GM12878 (cell line): ENCODE results near the gene SEMA3B. TPM values are rescaled to one million over a fixed set of nuclear protein-coding genes. Genes with fewer than 3 reads are reported as not detected.
A peak's percentile ranks its signal among the peaks of the same experiment; 100 is the strongest.

Experiments
- ATAC-seq: fragments of 200-7000 bp; cut with Tn5 transposase; 3 replicates; pipeline ENCODE4 v1.9.1; 2020; ENCODE audit warnings: mild to moderate bottlenecking, moderate library complexity
- BruUV-seq: library from RNA; stranded (reverse); fragments of 400-500 nt; replicated peaks from 2 replicates; lab custom pipeline; 2021; lab: Mats Ljungman, UMichigan
- CTCF ChIA-PET: fragments of 300-600 bp; sonication (Branson Sonifier 250); formaldehyde crosslinking; extraction: SDS; loops from one replicate; lab custom pipeline; 2021; ENCODE audit warnings: inconsistent platforms; lab: Yijun Ruan, JAX
- POLR2A ChIA-PET: fragments of 350-600 bp; formaldehyde crosslinking; extraction: SDS; loops from one replicate; lab custom pipeline; 2021; ENCODE audit warnings: inconsistent platforms; lab: Charles Lee
- RAD21 ChIA-PET: fragments of 300-600 bp; sonication (Branson Sonifier 250); formaldehyde crosslinking; loops from one replicate; lab custom pipeline; 2023; ENCODE audit warnings: antibody characterized with exemption; ENCODE audit not compliant: unreplicated experiment; lab: Charles Lee
- SMC1A ChIA-PET: fragments of 300-600 bp; sonication (Branson Sonifier 250); formaldehyde crosslinking; loops from one replicate; lab custom pipeline; 2023; ENCODE audit not compliant: unreplicated experiment, uncharacterized antibody; lab: Charles Lee
- DNase-seq: peaks from one replicate; pipeline ENCODE4 v3.0.0-alpha.2; 2011; ENCODE audit warnings: low read depth, low spot score
- FAIRE-seq: peaks from 3 replicates; lab custom pipeline; 2011; peaks lifted over from hg19 to GRCh38; lab: Jason Lieb, UNC
- H2AFZ ChIP-seq: 2 replicates; pipeline ENCODE4 v1.6.0; 2011; ENCODE audit warnings: low read depth, low read length, control low read depth; ENCODE audit not compliant: control insufficient read depth
- H3K27ac ChIP-seq: 2 replicates; pipeline ENCODE4 v1.5.1; 2011; ENCODE audit warnings: control low read depth; ENCODE audit not compliant: control insufficient read depth, insufficient read depth
- H3K27me3 ChIP-seq, 2 experiments: replicated peaks in 1 of 2; 2 replicates each; pipeline versions ENCODE4 v1.6.0 to v1.6.1; 2011; ENCODE audit warnings: low read length in 1 of 2; ENCODE audit not compliant: control insufficient read depth in 2 of 2, insufficient read depth in 2 of 2
- H3K36me3 ChIP-seq, 2 experiments: 2 replicates each; pipeline ENCODE4 v1.5.1; 2011; ENCODE audit warnings: low read length in 1 of 2; ENCODE audit not compliant: control insufficient read depth in 2 of 2, insufficient read depth in 2 of 2
- H3K4me1 ChIP-seq: 2 replicates; pipeline ENCODE4 v1.6.1; 2011; ENCODE audit warnings: mild to moderate bottlenecking, low read length, moderate library complexity, mixed read lengths; ENCODE audit not compliant: control insufficient read depth, insufficient read depth
- H3K4me2 ChIP-seq: 2 replicates; pipeline ENCODE4 v1.6.0; 2011; ENCODE audit warnings: control low read depth; ENCODE audit not compliant: control insufficient read depth, insufficient read depth
- H3K4me3 ChIP-seq: fragments of 200-600 bp; sonication (generic); 2 replicates; pipeline ENCODE4 v1.5.1; 2016
- H3K79me2 ChIP-seq: 2 replicates; pipeline ENCODE4 v1.6.0; 2011; ENCODE audit warnings: low read length; ENCODE audit not compliant: control insufficient read depth, insufficient read depth
- H3K9ac ChIP-seq: 2 replicates; pipeline ENCODE4 v1.8.0; 2011; ENCODE audit warnings: low read length, control low read depth, mixed read lengths; ENCODE audit not compliant: control insufficient read depth, insufficient read depth
- H3K9me3 ChIP-seq: replicated peaks from 3 replicates; pipeline ENCODE4 v1.5.1; 2011; ENCODE audit warnings: mild to moderate bottlenecking, low read length; ENCODE audit not compliant: control insufficient read depth, insufficient read depth
- H4K20me1 ChIP-seq: 2 replicates; pipeline ENCODE4 v1.6.0; 2011; ENCODE audit not compliant: control insufficient read depth, insufficient read depth
- CREB1 ChIP-seq: IDR thresholded peaks from 2 replicates; pipeline ENCODE4 v1.6.1; 2012; ENCODE audit warnings: low read depth, mild to moderate bottlenecking, inconsistent platforms
- CREM ChIP-seq: IDR thresholded peaks from 2 replicates; pipeline ENCODE4 v1.6.1; 2014; ENCODE audit warnings: antibody characterized with exemption, low read depth
- DPF2 ChIP-seq: fragments of 450-650 bp; IDR thresholded peaks from 2 replicates; pipeline ENCODE4 v1.6.1; 2017; ENCODE audit warnings: mild to moderate bottlenecking
- EED ChIP-seq: sonication (generic); IDR thresholded peaks from 2 replicates; pipeline ENCODE4 v1.6.1; 2016; ENCODE audit warnings: antibody characterized with exemption, low read depth
- ELK1 ChIP-seq: IDR thresholded peaks from 2 replicates; pipeline ENCODE4 v1.6.1; 2012; ENCODE audit warnings: low read depth, low read length, improper control_type of control experiment
- FOS ChIP-seq: IDR thresholded peaks from 3 replicates; pipeline ENCODE4 v1.6.1; 2011; ENCODE audit warnings: borderline replicate concordance; ENCODE audit not compliant: insufficient read length; ENCODE audit errors: extremely low read depth
- GABPA ChIP-seq: IDR thresholded peaks from 2 replicates; pipeline ENCODE4 v1.6.1; 2014; ENCODE audit warnings: antibody characterized with exemption, low read depth, mild to moderate bottlenecking, inconsistent platforms
- HDAC6 ChIP-seq: fragments of 200-600 bp; sonication (generic); IDR thresholded peaks from one replicate; pipeline ENCODE4 v1.8.0; 2017; ENCODE audit warnings: antibody characterized with exemption; ENCODE audit not compliant: unreplicated experiment
- IKZF1 ChIP-seq: fragments of 450-650 bp; conservative IDR thresholded peaks from 2 replicates; pipeline ENCODE4 v1.6.1; 2017; ENCODE audit warnings: antibody characterized with exemption, mild to moderate bottlenecking
- LARP7 ChIP-seq: fragments of 450-650 bp; IDR thresholded peaks from 2 replicates; pipeline ENCODE4 v1.6.1; 2017; ENCODE audit warnings: mild to moderate bottlenecking
- MAX ChIP-seq: IDR thresholded peaks from 2 replicates; pipeline ENCODE4 v1.6.1; 2012; ENCODE audit warnings: low read depth, low read length, improper control_type of control experiment
- NR2C1 ChIP-seq: fragments of 450-650 bp; IDR thresholded peaks from 2 replicates; pipeline ENCODE4 v1.6.1; 2017; ENCODE audit warnings: antibody characterized with exemption, mild to moderate bottlenecking, moderate library complexity
- POLR2A ChIP-seq: IDR thresholded peaks from 2 replicates; pipeline ENCODE4 v1.6.1; 2011; ENCODE audit warnings: low read depth, mild to moderate bottlenecking, low read length
- SMARCA5 ChIP-seq: fragments of 450-650 bp; IDR thresholded peaks from 2 replicates; pipeline ENCODE4 v1.6.1; 2017; ENCODE audit warnings: mild to moderate bottlenecking
- SP1 ChIP-seq: IDR thresholded peaks from one replicate; pipeline ENCODE4 v1.6.1; 2011; ENCODE audit warnings: low read depth, low read length
- TARDBP ChIP-seq: IDR thresholded peaks from 2 replicates; pipeline ENCODE4 v1.6.1; 2016; ENCODE audit warnings: borderline replicate concordance
- USF1 ChIP-seq: IDR thresholded peaks from 2 replicates; pipeline ENCODE4 v1.6.1; 2011; ENCODE audit warnings: borderline replicate concordance, low read depth, mild to moderate bottlenecking, moderate library complexity, mixed read lengths, low read length; ENCODE audit not compliant: insufficient read depth; ENCODE audit errors: extremely low read length
- ZNF207 ChIP-seq: fragments of 450-650 bp; IDR thresholded peaks from 2 replicates; pipeline ENCODE4 v1.6.1; 2014; ENCODE audit warnings: antibody characterized with exemption, mild to moderate bottlenecking, borderline replicate concordance
- WGBS: methylation state at CpG from one replicate; pipeline ENCODE4 v1.1.6; 2016; ENCODE audit warnings: low lambda C conversion rate; ENCODE audit not compliant: insufficient replicate concordance, insufficient coverage; ENCODE audit errors: missing lambda C conversion rate; 5-methylcytosine and 5-hydroxymethylcytosine counted together
- in situ Hi-C: fragments of 300-500 bp; cut with MboI; formaldehyde crosslinking; loops from 9 replicates; pipeline ENCODE4 v1.14.3; 2018; ENCODE audit warnings: mixed read lengths
- intact Hi-C: fragments of 100-400 bp; cut with micrococcal nuclease; formaldehyde crosslinking; loops from one replicate; pipeline ENCODE4 v1.14.2; 2022; ENCODE audit not compliant: unreplicated experiment
- polyA plus RNA-seq, 11 experiments: library from polyadenylated mRNA; depleted of rRNA in 4 of 11; unstranded in 6 of 11; stranded (reverse) in 5 of 11; fragments of >200 nt; fragmentation: Nextera tagmentation in 4 of 11; fragmentation: Illumina TruSeq in 1 of 11; extraction: Ambion mirVana in 4 of 11; extraction: Trizol in 1 of 11; gene quantifications; 1 replicate in 1 of 11; 2 replicates in 10 of 11; pipeline versions ENCODE4 v1.2.1 to v1.2.3, GENCODE V29; 2011 to 2016; ENCODE audit warnings: inconsistent platforms in 2 of 11, missing spikeins in 2 of 11, low read depth in 1 of 11
- total RNA-seq, 4 experiments: library from RNA; depleted of rRNA in 3 of 4; stranded (reverse); fragments of >200 nt in 3 of 4; fragmentation: Illumina TruSeq in 1 of 4; extraction: Trizol in 1 of 4; gene quantifications; 2 replicates each; pipeline versions ENCODE4 v1.2.1 to v1.2.3, GENCODE V29; 2013 to 2021
- TF ChIP-seq, protein P1 (sequence below): fragments of 150-350 bp; IDR thresholded peaks from 2 replicates; pipeline ENCODE4 v1.6.1; 2014; ENCODE audit warnings: mild to moderate bottlenecking, low read depth, low read length

The SEMA3B gene
- total and polyA plus RNA-seq, 10 of the 15 experiments (the other 5 are each of a cell fraction or from before 2014, with no cell fraction given), result 0.06 to 0.59 (median 0.14) TPM; not detected in 2

DNA sequence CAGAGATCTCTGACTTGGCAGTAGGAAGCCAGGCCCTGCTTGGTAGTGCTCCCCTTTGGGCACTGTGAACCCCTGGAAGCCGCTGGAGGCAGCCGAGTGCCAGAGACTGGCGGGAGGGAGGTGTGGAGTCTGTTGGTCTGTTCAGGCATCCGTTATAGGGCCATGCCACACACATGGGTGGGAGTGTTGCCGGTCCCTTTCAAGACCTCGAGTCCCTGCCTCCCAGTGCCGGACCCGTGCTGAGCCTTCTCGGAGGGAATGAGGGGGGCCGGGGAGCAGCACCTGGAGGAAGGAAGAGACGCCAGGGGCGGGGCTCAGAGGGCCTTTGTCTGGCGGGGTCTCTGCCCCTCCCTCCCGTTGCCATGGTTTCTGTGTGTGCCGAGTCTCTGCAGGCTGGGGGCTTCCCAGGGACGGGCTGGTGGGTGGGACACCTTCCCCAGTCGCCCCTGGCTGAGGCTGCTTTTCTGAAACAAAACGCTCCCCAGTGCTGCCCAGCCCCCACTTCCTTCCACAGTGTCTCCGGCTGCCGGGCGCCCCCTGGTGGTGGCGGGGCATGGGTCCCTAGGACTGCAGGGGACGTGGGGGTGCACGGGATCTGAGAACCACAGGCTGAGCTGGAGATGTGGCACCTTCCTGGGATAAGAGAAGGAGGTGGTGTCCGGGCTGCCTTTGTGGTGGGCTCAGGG lies 23.0 kb upstream of the SEMA3B start (continued):
- TF ChIP-seq HDAC6, result no peak
- TF ChIP-seq MAX, result no peak; the same call in 1 of the 2 replicates
- no peak; the same call in 1 of the 2 replicates for TF ChIP-seq LARP7
- TF ChIP-seq, protein P1, sequence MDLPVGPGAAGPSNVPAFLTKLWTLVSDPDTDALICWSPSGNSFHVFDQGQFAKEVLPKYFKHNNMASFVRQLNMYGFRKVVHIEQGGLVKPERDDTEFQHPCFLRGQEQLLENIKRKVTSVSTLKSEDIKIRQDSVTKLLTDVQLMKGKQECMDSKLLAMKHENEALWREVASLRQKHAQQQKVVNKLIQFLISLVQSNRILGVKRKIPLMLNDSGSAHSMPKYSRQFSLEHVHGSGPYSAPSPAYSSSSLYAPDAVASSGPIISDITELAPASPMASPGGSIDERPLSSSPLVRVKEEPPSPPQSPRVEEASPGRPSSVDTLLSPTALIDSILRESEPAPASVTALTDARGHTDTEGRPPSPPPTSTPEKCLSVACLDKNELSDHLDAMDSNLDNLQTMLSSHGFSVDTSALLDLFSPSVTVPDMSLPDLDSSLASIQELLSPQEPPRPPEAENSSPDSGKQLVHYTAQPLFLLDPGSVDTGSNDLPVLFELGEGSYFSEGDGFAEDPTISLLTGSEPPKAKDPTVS, result no peak
- peak; percentile 75 for TF ChIP-seq SMARCA5

DNA sequence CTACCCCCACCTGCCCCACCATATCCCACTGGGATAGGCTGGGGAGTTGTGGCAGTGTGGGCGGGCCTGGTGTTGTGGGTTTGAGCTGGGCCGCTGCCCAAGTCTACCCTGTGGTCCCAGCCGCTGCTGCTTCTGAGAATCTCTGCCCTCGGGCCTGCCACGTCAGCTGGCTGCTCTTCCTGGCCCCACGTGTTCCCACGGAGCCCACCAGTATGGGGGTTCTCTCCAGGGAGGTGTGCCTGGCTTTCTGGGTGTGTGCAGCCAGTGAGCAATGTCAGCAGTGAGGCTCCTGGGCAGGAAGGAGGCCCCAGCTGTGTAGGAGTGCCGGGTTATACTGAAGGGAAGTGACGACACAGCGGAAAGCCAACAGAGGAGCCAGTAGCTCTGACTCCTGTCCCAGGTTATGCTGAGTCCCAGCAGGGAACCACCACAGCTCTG lies 22.4 kb upstream of the SEMA3B start:
- Histone ChIP-seq H3K79me2 (peaks cover 81% of the 10 kb centered on the region), H3K9ac (peak overlapping the region; percentile 73), H4K20me1 (peaks cover 25% of the 10 kb centered on the region), H3K4me1 (peaks cover 47% of the 10 kb centered on the region), H3K4me3 (peak overlapping the region; percentile 70), H3K9me3 (no peaks in the 10 kb centered on the region), H3K36me3 (peaks cover 15 to 17% of the 10 kb centered on the region in 2 experiments; a peak in 3 of 4 replicates), H3K27me3 (no peaks in the 10 kb centered on the region), H2AFZ (peak overlapping the region; percentile 43), H3K27ac (peak overlapping the region; percentile 71), H3K4me2 (peak overlapping the region; percentile 94)
- ChIA-PET SMC1A (interaction anchor here (0.7 to 1.7 kb wide), 13 partner anchors 8 to 54 kb away, joined by 3 to 51 read pairs (median 4); partner anchors contain the start of genes GNAI2, GNAT1, HYAL3 and NAA80), POLR2A (interaction anchor here (0.7 to 1.8 kb wide), 8 partner anchors 9 to 91 kb away, joined by 3 to 22 read pairs (median 6); partner anchors contain the start of genes GNAI2, HYAL3 and NAA80), RAD21 (interaction anchor here (0.6 to 4.1 kb wide), 15 partner anchors 8 to 322 kb away, joined by 3 to 73 read pairs (median 6); partner anchors contain the start of genes GNAI2, GNAT1, HEMK1 and HYAL3), CTCF (interaction anchor here (0.6 to 3.3 kb wide), 25 partner anchors 9 to 931 kb away, joined by 3 to 149 read pairs (median 4); partner anchors contain the start of genes GNAI2, GNAT1, HYAL3 and NAA80)
- 0% methylated on average over 10 of the region's 10 CpGs for WGBS
- no peak for FAIRE-seq
- no TSS peak for BruUV-seq
- no peak for DNase-seq
- peak; percentile 77 for ATAC-seq
- intact Hi-C loops (loop anchor here (1.0 to 2.0 kb wide), 2 partner anchors 19 to 26 kb away; no protein-coding TSS in a partner anchor), in situ Hi-C loops (no loop called here)
- TF ChIP-seq SP1 (no peak), IKZF1 (peak; percentile 21), USF1 (no peak), NR2C1 (peak; percentile 47), TARDBP (no peak), CREB1 (peak; percentile 76), POLR2A (peak; percentile 35; the same call in 1 of the 2 replicates), EED (peak; percentile 0; the same call in 1 of the 2 replicates), CREM (peak; percentile 48; the same call in 1 of the 2 replicates), FOS (no peak), GABPA (peak; percentile 75), ELK1 (no peak), SMARCA5 (0 out of 2 replicates have a peak, but pooled peaks have one; percentile 9), ZNF207 (peak; percentile 10; the same call in 1 of the 2 replicates), DPF2 (0 out of 2 replicates have a peak, but pooled peaks have one; percentile 14)
